Caco-2 (cell line): ENCODE measurements around the gene ZKSCAN1. TPM values are rescaled to one million over a fixed set of nuclear protein-coding genes. Genes with fewer than 3 reads are reported as not detected.

Source experiments
- BruUV-seq: library from RNA; stranded (reverse); fragments of 400-500 nt; replicated peaks from 2 replicates; lab custom pipeline; 2021; lab: Mats Ljungman, UMichigan
- CTCF ChIA-PET: fragments of 300-600 bp; sonication (Branson Sonifier 250); formaldehyde crosslinking; loops from one replicate; lab custom pipeline; 2022; ENCODE audit warnings: antibody characterized with exemption; lab: Charles Lee
- POLR2A ChIA-PET: fragments of 300-600 bp; sonication (Branson Sonifier 250); formaldehyde crosslinking; loops from one replicate; lab custom pipeline; 2022; ENCODE audit warnings: antibody characterized with exemption; lab: Charles Lee
- DNase-seq, 2 experiments: peaks; one replicate each; pipeline versions ENCODE4 v3.0.0 to v3.0.0-alpha.2; 2020 to 2022
- H3K27me3 ChIP-seq: replicated peaks from 2 replicates; pipeline ENCODE4 v1.6.0; 2011; ENCODE audit warnings: low read length; ENCODE audit not compliant: control insufficient read depth, insufficient read depth
- H3K36me3 ChIP-seq: 2 replicates; pipeline ENCODE4 v1.5.1; 2011; ENCODE audit warnings: low read length; ENCODE audit not compliant: control insufficient read depth, insufficient read depth
- H3K4me1 ChIP-seq: fragments of 250-450 bp; sonication (Bioruptor Pico); 2 replicates; pipeline ENCODE4 v1.5.1; 2020; ENCODE audit warnings: mild to moderate bottlenecking
- H3K4me3 ChIP-seq: 2 replicates; pipeline ENCODE4 v1.5.1; 2011; ENCODE audit warnings: low read depth, mild to moderate bottlenecking, control low read depth, low read length
- H3K9me3 ChIP-seq: fragments of 250-450 bp; sonication (Bioruptor Pico); 2 replicates; pipeline ENCODE4 v1.5.1; 2020; ENCODE audit warnings: mild to moderate bottlenecking, moderate library complexity
- H3K27ac Mint-ChIP-seq: one replicate; pipeline ENCODE4 v1.8.0; 2022; ENCODE audit warnings: mixed read lengths; ENCODE audit not compliant: unreplicated experiment
- H3K27me3 Mint-ChIP-seq: one replicate; pipeline ENCODE4 v1.8.0; 2022; ENCODE audit warnings: mixed read lengths; ENCODE audit not compliant: insufficient read depth, unreplicated experiment
- H3K36me3 Mint-ChIP-seq: one replicate; pipeline ENCODE4 v1.8.0; 2022; ENCODE audit warnings: mild to moderate bottlenecking, mixed read lengths; ENCODE audit not compliant: insufficient read depth, unreplicated experiment
- H3K4me1 Mint-ChIP-seq: one replicate; pipeline ENCODE4 v1.8.0; 2022; ENCODE audit warnings: low read depth, mixed read lengths; ENCODE audit not compliant: unreplicated experiment
- H3K4me3 Mint-ChIP-seq: one replicate; pipeline ENCODE4 v1.8.0; 2022; ENCODE audit warnings: mild to moderate bottlenecking, moderate library complexity, mixed read lengths; ENCODE audit not compliant: unreplicated experiment
- H3K9me3 Mint-ChIP-seq: one replicate; pipeline ENCODE4 v1.8.0; 2022; ENCODE audit warnings: mixed read lengths; ENCODE audit not compliant: unreplicated experiment
- CTCF ChIP-seq, 2 experiments: fragments of 200-600 bp in 1 of 2; IDR thresholded peaks; 1 replicate in 1 of 2; 2 replicates in 1 of 2; pipeline versions ENCODE4 v1.5.1 to v1.8.0; 2011 to 2022; ENCODE audit warnings: antibody characterized with exemption in 1 of 2, control low read depth in 1 of 2, inconsistent platforms in 1 of 2, low read depth in 1 of 2, low read length in 1 of 2, mild to moderate bottlenecking in 1 of 2, moderate library complexity in 1 of 2; ENCODE audit not compliant: insufficient read depth in 1 of 2, severe bottlenecking in 1 of 2, unreplicated experiment in 1 of 2
- intact Hi-C: fragments of 100-400 bp; cut with micrococcal nuclease; formaldehyde crosslinking; loops from one replicate; pipeline ENCODE4 v1.10.0; 2022; ENCODE audit not compliant: unreplicated experiment
- total RNA-seq: library from RNA; stranded (reverse); gene quantifications from 2 replicates; pipeline ENCODE4 v1.2.3, GENCODE V29; 2022

Gene ZKSCAN1
- total RNA-seq, 1 experiment from 2014 or later, result 44.8 TPM

GRCh38 chr7:100048680-100049079, 33.3 kb downstream of the ZKSCAN1 start:
- H3K36me3 ChIP-seq, result no peaks in the 10 kb centered on the region
- peaks cover 5% of the 10 kb centered on the region for H3K4me1 ChIP-seq
- Mint-ChIP-seq H3K36me3 (peaks cover 28% of the 10 kb centered on the region), H3K4me3 (peak overlapping the region; percentile 87), H3K9me3 (peaks cover 5% of the 10 kb centered on the region), H3K4me1 (peaks cover 8% of the 10 kb centered on the region), H3K27me3 (no peaks in the 10 kb centered on the region), H3K27ac (no peak overlapping the region)
- H3K9me3 ChIP-seq, result no peaks in the 10 kb centered on the region
- DNase-seq, result no peak
- ChIA-PET CTCF (interaction anchor here (0.9 kb wide), 1 partner anchor 55 kb away, joined by 4 read pairs; no protein-coding TSS in a partner anchor), POLR2A (no interaction called here)
- BruUV-seq, result no TSS peak
- H3K27me3 ChIP-seq, result no peaks in the 10 kb centered on the region
- no peak overlapping the region for H3K4me3 ChIP-seq
- TF ChIP-seq CTCF (IDR thresholded peaks at IDR 0.05; ENCODE audit: insufficient read depth in 1 of 2, low read depth in 1 of 2, low read length in 1 of 2, severe bottlenecking in 1 of 2, unreplicated experiment in 1 of 2), result no peak
- intact Hi-C loops, result loop anchor here (1.0 kb wide), 2 partner anchors 33 to 51 kb away; partner anchors contain the start of gene ZNF3

GRCh38 chr7:100049441-100050291, 34.3 kb downstream of the ZKSCAN1 start, which contains the start of gene ZSCAN21:
ZSCAN21 (plus strand) TSS chr7:100049774; CDS start chr7:100057007, 7,233 bp downstream.
- Mint-ChIP-seq H3K4me3 (peak within 1 kb of the TSS; percentile 87), H3K36me3 (peaks cover 28% of the 10 kb centered on the region), H3K4me1 (peaks cover 8% of the 10 kb centered on the region), H3K27me3 (no peaks in the 10 kb centered on the region), H3K9me3 (no peaks in the 10 kb centered on the region), H3K27ac (peak within 1 kb of the TSS; percentile 96)
- CTCF ChIA-PET, result interaction anchor here (0.6 to 0.8 kb wide), 4 partner anchors 29 to 56 kb away, joined by 3 to 5 read pairs (median 3); no protein-coding TSS in a partner anchor
- TF ChIP-seq CTCF (IDR thresholded peaks at IDR 0.05; ENCODE audit: insufficient read depth in 1 of 2, low read depth in 1 of 2, low read length in 1 of 2, severe bottlenecking in 1 of 2, unreplicated experiment in 1 of 2), result peak in 1 of 2 experiments; percentile 21
- Histone ChIP-seq H3K36me3 (no peaks in the 10 kb centered on the region), H3K4me3 (peak within 1 kb of the TSS; percentile 78), H3K9me3 (no peaks in the 10 kb centered on the region), H3K4me1 (peaks cover 5% of the 10 kb centered on the region), H3K27me3 (no peaks in the 10 kb centered on the region)
- intact Hi-C loops, result loop anchor here (1.0 kb wide), 2 partner anchors 32 to 52 kb away; partner anchors contain the start of gene ZNF3
- POLR2A ChIA-PET, result interaction anchor here (0.5 to 1.2 kb wide), 7 partner anchors 33 to 125 kb away, joined by 3 to 13 read pairs (median 4); partner anchors contain the start of genes AP4M1 and MCM7
- peak; percentile 89 to 91 for DNase-seq
- TSS peak; percentile 82 for BruUV-seq

- H3K4me1 Mint-ChIP-seq, result peaks cover 8% of the 10 kb centered on the region
- H3K27me3 Mint-ChIP-seq, result no peaks in the 10 kb centered on the region
- DNase-seq, result no peak
- TSS peak; percentile 11 for BruUV-seq
- H3K27me3 ChIP-seq, result no peaks in the 10 kb centered on the region
- intact Hi-C loops, result loop anchor here (2.0 kb wide), 1 partner anchor 133 kb away; the partner anchor contains the start of gene TRIM4
- no peaks in the 10 kb centered on the region for H3K9me3 Mint-ChIP-seq
- peak overlapping the region; percentile 31 for H3K4me3 Mint-ChIP-seq
- no peak overlapping the region for H3K4me3 ChIP-seq
- TF ChIP-seq CTCF (IDR thresholded peaks at IDR 0.05; ENCODE audit: insufficient read depth in 1 of 2, low read depth in 1 of 2, low read length in 1 of 2, severe bottlenecking in 1 of 2, unreplicated experiment in 1 of 2), result no peak
- peaks cover 5% of the 10 kb centered on the region for H3K4me1 ChIP-seq
- H3K27ac Mint-ChIP-seq, result no peak overlapping the region
- ChIA-PET POLR2A (interaction anchor here (0.6 kb wide), 1 partner anchor 24 kb away, joined by 3 read pairs; no protein-coding TSS in a partner anchor), CTCF (no interaction called here)
- no peaks in the 10 kb centered on the region for H3K36me3 ChIP-seq
- peaks cover 29% of the 10 kb centered on the region for H3K36me3 Mint-ChIP-seq
- H3K9me3 ChIP-seq, result no peaks in the 10 kb centered on the region
These were observed 36.2 kb downstream of the ZKSCAN1 start for GRCh38 chr7:100051611-100052010.
